Caco-2 (cell line): ENCODE measurements around the gene FXR2. TPM values are rescaled to one million over a fixed set of nuclear protein-coding genes. Genes with fewer than 3 reads are reported as not detected.

ENCODE experiments used
- BruUV-seq: library from RNA; stranded (reverse); fragments of 400-500 nt; replicated peaks from 2 replicates; lab custom pipeline; 2021; lab: Mats Ljungman, UMichigan
- CTCF ChIA-PET: fragments of 300-600 bp; sonication (Branson Sonifier 250); formaldehyde crosslinking; loops from one replicate; lab custom pipeline; 2022; ENCODE audit warnings: antibody characterized with exemption; lab: Charles Lee
- POLR2A ChIA-PET: fragments of 300-600 bp; sonication (Branson Sonifier 250); formaldehyde crosslinking; loops from one replicate; lab custom pipeline; 2022; ENCODE audit warnings: antibody characterized with exemption; lab: Charles Lee
- DNase-seq, 2 experiments: peaks; one replicate each; pipeline versions ENCODE4 v3.0.0 to v3.0.0-alpha.2; 2020 to 2022
- H3K27me3 ChIP-seq: replicated peaks from 2 replicates; pipeline ENCODE4 v1.6.0; 2011; ENCODE audit warnings: low read length; ENCODE audit not compliant: control insufficient read depth, insufficient read depth
- H3K36me3 ChIP-seq: 2 replicates; pipeline ENCODE4 v1.5.1; 2011; ENCODE audit warnings: low read length; ENCODE audit not compliant: control insufficient read depth, insufficient read depth
- H3K4me1 ChIP-seq: fragments of 250-450 bp; sonication (Bioruptor Pico); 2 replicates; pipeline ENCODE4 v1.5.1; 2020; ENCODE audit warnings: mild to moderate bottlenecking
- H3K4me3 ChIP-seq: 2 replicates; pipeline ENCODE4 v1.5.1; 2011; ENCODE audit warnings: low read depth, mild to moderate bottlenecking, control low read depth, low read length
- H3K9me3 ChIP-seq: fragments of 250-450 bp; sonication (Bioruptor Pico); 2 replicates; pipeline ENCODE4 v1.5.1; 2020; ENCODE audit warnings: mild to moderate bottlenecking, moderate library complexity
- H3K27ac Mint-ChIP-seq: one replicate; pipeline ENCODE4 v1.8.0; 2022; ENCODE audit warnings: mixed read lengths; ENCODE audit not compliant: unreplicated experiment
- H3K27me3 Mint-ChIP-seq: one replicate; pipeline ENCODE4 v1.8.0; 2022; ENCODE audit warnings: mixed read lengths; ENCODE audit not compliant: insufficient read depth, unreplicated experiment
- H3K36me3 Mint-ChIP-seq: one replicate; pipeline ENCODE4 v1.8.0; 2022; ENCODE audit warnings: mild to moderate bottlenecking, mixed read lengths; ENCODE audit not compliant: insufficient read depth, unreplicated experiment
- H3K4me1 Mint-ChIP-seq: one replicate; pipeline ENCODE4 v1.8.0; 2022; ENCODE audit warnings: low read depth, mixed read lengths; ENCODE audit not compliant: unreplicated experiment
- H3K4me3 Mint-ChIP-seq: one replicate; pipeline ENCODE4 v1.8.0; 2022; ENCODE audit warnings: mild to moderate bottlenecking, moderate library complexity, mixed read lengths; ENCODE audit not compliant: unreplicated experiment
- H3K9me3 Mint-ChIP-seq: one replicate; pipeline ENCODE4 v1.8.0; 2022; ENCODE audit warnings: mixed read lengths; ENCODE audit not compliant: unreplicated experiment
- CTCF ChIP-seq, 2 experiments: fragments of 200-600 bp in 1 of 2; IDR thresholded peaks; 1 replicate in 1 of 2; 2 replicates in 1 of 2; pipeline versions ENCODE4 v1.5.1 to v1.8.0; 2011 to 2022; ENCODE audit warnings: antibody characterized with exemption in 1 of 2, control low read depth in 1 of 2, inconsistent platforms in 1 of 2, low read depth in 1 of 2, low read length in 1 of 2, mild to moderate bottlenecking in 1 of 2, moderate library complexity in 1 of 2; ENCODE audit not compliant: insufficient read depth in 1 of 2, severe bottlenecking in 1 of 2, unreplicated experiment in 1 of 2
- intact Hi-C: fragments of 100-400 bp; cut with micrococcal nuclease; formaldehyde crosslinking; loops from one replicate; pipeline ENCODE4 v1.10.0; 2022; ENCODE audit not compliant: unreplicated experiment
- total RNA-seq: library from RNA; stranded (reverse); gene quantifications from 2 replicates; pipeline ENCODE4 v1.2.3, GENCODE V29; 2022

Gene FXR2
- total RNA-seq, 1 experiment from 2014 or later = 25.3 TPM

- BruUV-seq = no TSS peak
- no peak overlapping the region for H3K4me3 Mint-ChIP-seq
- H3K4me3 ChIP-seq = no peak overlapping the region
- no peak overlapping the region for H3K27ac Mint-ChIP-seq
- H3K9me3 Mint-ChIP-seq = no peaks in the 10 kb centered on the region
- peaks cover 4% of the 10 kb centered on the region for H3K4me1 Mint-ChIP-seq
- intact Hi-C loops = no loop called here
- no peak for TF ChIP-seq CTCF (IDR thresholded peaks at IDR 0.05; ENCODE audit: insufficient read depth in 1 of 2, low read depth in 1 of 2, low read length in 1 of 2, severe bottlenecking in 1 of 2, unreplicated experiment in 1 of 2)
- ChIA-PET POLR2A (no interaction called here), CTCF (no interaction called here)
- no peaks in the 10 kb centered on the region for H3K27me3 Mint-ChIP-seq
- no peaks in the 10 kb centered on the region for H3K4me1 ChIP-seq
- H3K9me3 ChIP-seq = no peaks in the 10 kb centered on the region
- no peak for DNase-seq
- H3K36me3 Mint-ChIP-seq = peaks cover 45% of the 10 kb centered on the region
- no peaks in the 10 kb centered on the region for H3K27me3 ChIP-seq
- no peaks in the 10 kb centered on the region; the same call in 1 of the 2 replicates for H3K36me3 ChIP-seq
Observed at GRCh38 chr17:7588553-7589203, 26.0 kb downstream of the FXR2 start.

- Histone ChIP-seq H3K4me3 (no peak overlapping the region), H3K9me3 (no peaks in the 10 kb centered on the region), H3K36me3 (no peaks in the 10 kb centered on the region; the same call in 1 of the 2 replicates), H3K27me3 (no peaks in the 10 kb centered on the region), H3K4me1 (peaks cover 6% of the 10 kb centered on the region)
- Mint-ChIP-seq H3K27ac (no peak overlapping the region), H3K4me3 (no peak overlapping the region), H3K9me3 (no peaks in the 10 kb centered on the region), H3K4me1 (peaks cover 4% of the 10 kb centered on the region), H3K27me3 (no peaks in the 10 kb centered on the region), H3K36me3 (peaks cover 43% of the 10 kb centered on the region)
- ChIA-PET CTCF (interaction anchor here (1.8 kb wide), 1 partner anchor 27 kb away, joined by 4 read pairs; the partner anchor contains the start of gene FXR2), POLR2A (no interaction called here)
- BruUV-seq = no TSS peak
- intact Hi-C loops = no loop called here
- TF ChIP-seq CTCF (IDR thresholded peaks at IDR 0.05; ENCODE audit: insufficient read depth in 1 of 2, low read depth in 1 of 2, low read length in 1 of 2, severe bottlenecking in 1 of 2, unreplicated experiment in 1 of 2) = no peak
- DNase-seq = no peak
Observed at GRCh38 chr17:7587420-7588151, 27.1 kb downstream of the FXR2 start.

- no peak overlapping the region for H3K4me3 Mint-ChIP-seq
Observed at GRCh38 chr17:7586673-7587419, 27.9 kb downstream of the FXR2 start.

More at GRCh38 chr17:7586673-7587419, 27.9 kb downstream of the FXR2 start:
- Histone ChIP-seq H3K36me3 (no peaks in the 10 kb centered on the region; the same call in 1 of the 2 replicates), H3K4me1 (peaks cover 7% of the 10 kb centered on the region), H3K9me3 (no peaks in the 10 kb centered on the region), H3K4me3 (no peak overlapping the region), H3K27me3 (no peaks in the 10 kb centered on the region)
- BruUV-seq = no TSS peak
- Mint-ChIP-seq H3K27me3 (no peaks in the 10 kb centered on the region), H3K4me1 (peaks cover 4% of the 10 kb centered on the region), H3K27ac (no peak overlapping the region), H3K9me3 (no peaks in the 10 kb centered on the region), H3K36me3 (peaks cover 45% of the 10 kb centered on the region)
- CTCF ChIA-PET = interaction anchor here (1.8 kb wide), 1 partner anchor 27 kb away, joined by 4 read pairs; the partner anchor contains the start of gene FXR2
- no peak for TF ChIP-seq CTCF (IDR thresholded peaks at IDR 0.05; ENCODE audit: insufficient read depth in 1 of 2, low read depth in 1 of 2, low read length in 1 of 2, severe bottlenecking in 1 of 2, unreplicated experiment in 1 of 2)
- POLR2A ChIA-PET = no interaction called here
- intact Hi-C loops = no loop called here
- DNase-seq = peak; percentile 42
